ENCODE measurements around the gene TMEM184B. TPM values are rescaled to one million over a fixed set of nuclear protein-coding genes. Genes with fewer than 3 reads are reported as not detected.
A peak's percentile ranks its signal among the peaks of the same experiment; 100 is the strongest.

TMEM184B gene
- total and polyA plus RNA-seq, 2 donors from 2014 or later = 22.9 to 54.1 TPM

- Histone ChIP-seq H3K4me1 (ENCODE audit: control insufficient read depth in 2 of 3, insufficient read depth in 2 of 3, low read depth in 1 of 3, low read length in 3 of 3) (peaks cover 3 to 28% (median 21%) of the 10 kb centered on the region in 3 donors), H3K9ac (ENCODE audit: low read length in 3 of 3) (peak overlapping the region in 1 of 3 donors; percentile 29), H3K27ac (ENCODE audit: low read depth in 2 of 2, low read length in 2 of 2) (peak overlapping the region in 1 of 2 donors; percentile 15), H3K9me3 (ENCODE audit: control insufficient read depth in 2 of 3, insufficient read depth in 1 of 3, low read length in 3 of 3) (no peaks in the 10 kb centered on the region), H3K27me3 (ENCODE audit: control insufficient read depth, insufficient read depth, low read length) (no peaks in the 10 kb centered on the region), H3K4me3 (ENCODE audit: low read length in 3 of 3) (peak overlapping the region in 1 of 3 donors; percentile 12), H3K36me3 (ENCODE audit: control insufficient read depth in 2 of 3, insufficient read depth in 3 of 3, low read length in 3 of 3) (no peaks in the 10 kb centered on the region)
- DNase-seq = no peak
- intact Hi-C loops (cut with DNase I) = no loop called here
- FAIRE-seq = no peak
- TF ChIP-seq, protein P1, sequence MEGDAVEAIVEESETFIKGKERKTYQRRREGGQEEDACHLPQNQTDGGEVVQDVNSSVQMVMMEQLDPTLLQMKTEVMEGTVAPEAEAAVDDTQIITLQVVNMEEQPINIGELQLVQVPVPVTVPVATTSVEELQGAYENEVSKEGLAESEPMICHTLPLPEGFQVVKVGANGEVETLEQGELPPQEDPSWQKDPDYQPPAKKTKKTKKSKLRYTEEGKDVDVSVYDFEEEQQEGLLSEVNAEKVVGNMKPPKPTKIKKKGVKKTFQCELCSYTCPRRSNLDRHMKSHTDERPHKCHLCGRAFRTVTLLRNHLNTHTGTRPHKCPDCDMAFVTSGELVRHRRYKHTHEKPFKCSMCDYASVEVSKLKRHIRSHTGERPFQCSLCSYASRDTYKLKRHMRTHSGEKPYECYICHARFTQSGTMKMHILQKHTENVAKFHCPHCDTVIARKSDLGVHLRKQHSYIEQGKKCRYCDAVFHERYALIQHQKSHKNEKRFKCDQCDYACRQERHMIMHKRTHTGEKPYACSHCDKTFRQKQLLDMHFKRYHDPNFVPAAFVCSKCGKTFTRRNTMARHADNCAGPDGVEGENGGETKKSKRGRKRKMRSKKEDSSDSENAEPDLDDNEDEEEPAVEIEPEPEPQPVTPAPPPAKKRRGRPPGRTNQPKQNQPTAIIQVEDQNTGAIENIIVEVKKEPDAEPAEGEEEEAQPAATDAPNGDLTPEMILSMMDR (IDR thresholded peaks at IDR 0.05; ENCODE audit: borderline replicate concordance, extremely low read depth, insufficient read depth) = no peak
Measured at GRCh38 chr22:38270091-38270992, 2.5 kb downstream of the TMEM184B start.

GRCh38 chr22:38269466-38269865, 3.3 kb downstream of the TMEM184B start:
- H3K27me3 ChIP-seq (ENCODE audit: control insufficient read depth, insufficient read depth, low read length) = no peaks in the 10 kb centered on the region
- no peak overlapping the region for H3K4me3 ChIP-seq (ENCODE audit: low read length in 3 of 3)
- FAIRE-seq (no peak), DNase-seq (no peak)
- TF ChIP-seq, protein P1 (IDR thresholded peaks at IDR 0.05; ENCODE audit: borderline replicate concordance, extremely low read depth, insufficient read depth) = no peak
- no peak overlapping the region for H3K9ac ChIP-seq (ENCODE audit: low read length in 3 of 3)
- H3K9me3 ChIP-seq (ENCODE audit: control insufficient read depth in 2 of 3, insufficient read depth in 1 of 3, low read length in 3 of 3) = no peaks in the 10 kb centered on the region
- no peak overlapping the region for H3K27ac ChIP-seq (ENCODE audit: low read depth in 2 of 2, low read length in 2 of 2)
- peaks cover 3 to 28% (median 21%) of the 10 kb centered on the region in 3 donors for H3K4me1 ChIP-seq (ENCODE audit: control insufficient read depth in 2 of 3, insufficient read depth in 2 of 3, low read depth in 1 of 3, low read length in 3 of 3)
- no peaks in the 10 kb centered on the region for H3K36me3 ChIP-seq (ENCODE audit: control insufficient read depth in 2 of 3, insufficient read depth in 3 of 3, low read length in 3 of 3)
- intact Hi-C loops (cut with DNase I) = no loop called here

DNA sequence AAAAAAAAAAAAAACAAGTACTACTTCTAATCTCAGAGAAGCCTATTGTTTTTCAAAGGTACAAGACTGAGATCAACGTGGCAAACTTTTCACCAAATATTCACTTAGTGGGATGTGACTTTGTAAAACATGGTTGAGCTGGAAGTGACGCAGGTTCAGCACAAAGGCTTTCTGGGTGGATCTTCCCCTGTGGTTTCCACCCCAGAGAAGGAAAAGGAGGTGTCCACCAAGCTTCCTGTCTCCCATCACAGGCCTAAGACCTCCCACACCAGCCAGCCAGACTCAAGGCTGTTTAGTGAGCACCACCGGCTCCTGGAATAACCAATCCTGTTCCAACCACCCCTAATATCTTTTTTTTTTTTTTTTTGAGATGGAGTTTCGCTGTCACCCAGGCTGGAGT, 5.7 kb downstream of the TMEM184B start:
- peaks cover 3 to 24% (median 21%) of the 10 kb centered on the region in 3 donors for H3K4me1 ChIP-seq (ENCODE audit: control insufficient read depth in 2 of 3, insufficient read depth in 2 of 3, low read depth in 1 of 3, low read length in 3 of 3)

More for the DNA sequence above, 5.7 kb downstream of the TMEM184B start:
- peak overlapping the region; percentile 44 to 47 for H3K27ac ChIP-seq (ENCODE audit: low read depth in 2 of 2, low read length in 2 of 2)
- no peaks in the 10 kb centered on the region for H3K9me3 ChIP-seq (ENCODE audit: control insufficient read depth in 2 of 3, insufficient read depth in 1 of 3, low read length in 3 of 3)
- H3K36me3 ChIP-seq (ENCODE audit: control insufficient read depth in 2 of 3, insufficient read depth in 3 of 3, low read length in 3 of 3) = no peaks in the 10 kb centered on the region
- TF ChIP-seq, protein P1 (IDR thresholded peaks at IDR 0.05; ENCODE audit: borderline replicate concordance, extremely low read depth, insufficient read depth) = no peak
- H3K27me3 ChIP-seq (ENCODE audit: control insufficient read depth, insufficient read depth, low read length) = no peaks in the 10 kb centered on the region
- no peak overlapping the region for H3K4me3 ChIP-seq (ENCODE audit: low read length in 3 of 3)
- DNase-seq = peak in 1 of 5 donors; percentile 53
- no peak for FAIRE-seq
- intact Hi-C loops (cut with DNase I) = no loop called here
- H3K9ac ChIP-seq (ENCODE audit: low read length in 3 of 3) = no peak overlapping the region
